Renal cortex interstitium (tissue), 11 donors: ENCODE results near the gene DNAJC12. TPM values are rescaled to one million over a fixed set of nuclear protein-coding genes. Genes with fewer than 3 reads are reported as not detected.
A peak's percentile ranks its signal among the peaks of the same experiment; 100 is the strongest.
"Not testable (repeated sequence)": the region's sequence is repeated elsewhere in the genome, so short reads cannot be mapped to it uniquely, and the experiment has no call there.

Experiments
- DNase-seq, 11 donors: peaks; one replicate each; pipeline ENCODE4 v3.0.0-alpha.2; 2013; ENCODE audit warnings: low read depth in 9 of 11, low spot score in 4 of 11; ENCODE audit errors: extremely low read depth in 1 of 11
- polyA plus RNA-seq, 3 donors: library from polyadenylated mRNA; unstranded; fragments of 120-200 nt; gene quantifications; one replicate each; pipeline ENCODE4 v1.2.1, GENCODE V29; 2013; ENCODE audit not compliant: insufficient read length in 3 of 3

The DNAJC12 gene
- polyA plus RNA-seq, 3 donors, result 12.1 to 13.2 (median 12.7) TPM

- no peak for DNase-seq
These were observed 14.8 kb upstream of the DNAJC12 start for GRCh38 chr10:67852761-67853160.

GRCh38 chr10:67851186-67851585 lies 13.2 kb upstream of the DNAJC12 start:
- DNase-seq, result no peak

- peak; percentile 83 to 95 (median 89) for DNase-seq
These were observed 11.5 kb upstream of the DNAJC12 start for GRCh38 chr10:67849331-67850011.

- DNase-seq, result no peak
These were observed 5.3 kb upstream of the DNAJC12 start for GRCh38 chr10:67843284-67843683.

GRCh38 chr10:67841737-67842136 lies 3.7 kb upstream of the DNAJC12 start:
- DNase-seq, result no peak

- DNase-seq, result no peak
These were observed 2.0 kb upstream of the DNAJC12 start for GRCh38 chr10:67839951-67840350.

GRCh38 chr10:67839511-67839910 lies 1.5 kb upstream of the DNAJC12 start:
- not testable (repeated sequence) for DNase-seq

- no peak for DNase-seq
These were observed 1.0 kb downstream of the DNAJC12 start for GRCh38 chr10:67836972-67837371.

- DNase-seq, result no peak
These were observed 1.5 kb downstream of the DNAJC12 start for GRCh38 chr10:67836488-67836887.

- DNase-seq, result not testable (repeated sequence)
These were observed 2.2 kb downstream of the DNAJC12 start for GRCh38 chr10:67835541-67836394.

- no peak for DNase-seq
These were observed 3.6 kb downstream of the DNAJC12 start for GRCh38 chr10:67834375-67834774.

GRCh38 chr10:67827811-67828210 lies 10.2 kb downstream of the DNAJC12 start:
- DNase-seq, result no peak

GRCh38 chr10:67819768-67820204 lies 18.2 kb downstream of the DNAJC12 start:
- DNase-seq, result no peak

GRCh38 chr10:67818323-67818722 lies 19.7 kb downstream of the DNAJC12 start:
- no peak for DNase-seq

GRCh38 chr10:67816719-67817118 lies 21.3 kb downstream of the DNAJC12 start:
- DNase-seq, result no peak

- no peak for DNase-seq
These were observed 22.4 kb downstream of the DNAJC12 start for GRCh38 chr10:67815571-67816059.

GRCh38 chr10:67812007-67812406 lies 26.0 kb downstream of the DNAJC12 start:
- no peak for DNase-seq

GRCh38 chr10:67809107-67809506 lies 28.9 kb downstream of the DNAJC12 start:
- DNase-seq, result no peak

GRCh38 chr10:67808704-67809103 lies 29.3 kb downstream of the DNAJC12 start:
- DNase-seq, result no peak

GRCh38 chr10:67807855-67808456 lies 30.0 kb downstream of the DNAJC12 start:
- DNase-seq, result no peak
